DMS 273 treated with DMSO at 0.1 percent for 48 hours (cell line): ENCODE measurements around the gene LCE2B.
A peak's percentile ranks its signal among the peaks of the same experiment; 100 is the strongest.
"Not testable (repeated sequence)": the region's sequence is repeated elsewhere in the genome, so short reads cannot be mapped to it uniquely, and the experiment has no call there.

Source experiments
- DNase-seq: peaks from one replicate; lab custom pipeline; 2025; lab: John Stamatoyannopoulos, UW

The LCE2B gene

GRCh38 chr1:152685823-152686222 lies at the start of gene LCE2B:
LCE2B (plus strand) TSS chr1:152686123; CDS start chr1:152686844, 721 bp downstream.
- DNase-seq = not testable (repeated sequence)

GRCh38 chr1:152640351-152640750 lies 45.6 kb upstream of the LCE2B start:
- no peak for DNase-seq

GRCh38 chr1:152643945-152644344 lies 42.0 kb upstream of the LCE2B start:
- DNase-seq = no peak

- DNase-seq = no peak
These were observed 40.8 kb upstream of the LCE2B start for GRCh38 chr1:152645146-152645545.

- DNase-seq = no peak
These were observed 39.3 kb upstream of the LCE2B start for GRCh38 chr1:152646656-152647055.

GRCh38 chr1:152654110-152654509 lies 31.8 kb upstream of the LCE2B start:
- DNase-seq = peak; percentile 25

- DNase-seq = no peak
These were observed 29.5 kb upstream of the LCE2B start for GRCh38 chr1:152656459-152656858.

GRCh38 chr1:152657677-152658076 lies 28.2 kb upstream of the LCE2B start:
- no peak for DNase-seq

GRCh38 chr1:152658649-152659048 lies 27.3 kb upstream of the LCE2B start:
- no peak for DNase-seq

- no peak for DNase-seq
These were observed 22.8 kb upstream of the LCE2B start, which contains the start of gene LCE2D for GRCh38 chr1:152663098-152663497. LCE2D (plus strand) TSS chr1:152663380; CDS start chr1:152664106, 726 bp downstream.

GRCh38 chr1:152666171-152666570 lies 19.8 kb upstream of the LCE2B start:
- DNase-seq = not testable (repeated sequence)

- DNase-seq = no peak
These were observed 18.3 kb upstream of the LCE2B start for GRCh38 chr1:152667648-152668047.

- DNase-seq = no peak
These were observed 12.9 kb upstream of the LCE2B start for GRCh38 chr1:152673016-152673415.

GRCh38 chr1:152674983-152675382 lies 10.9 kb upstream of the LCE2B start, which contains the start of gene LCE2C:
LCE2C (plus strand) TSS chr1:152675279; CDS start chr1:152676016, 737 bp downstream.
- DNase-seq = not testable (repeated sequence)

GRCh38 chr1:152679459-152679858 lies 6.5 kb upstream of the LCE2B start:
- DNase-seq = no peak

GRCh38 chr1:152681616-152682015 lies 4.3 kb upstream of the LCE2B start:
- DNase-seq = no peak

GRCh38 chr1:152683846-152684245 lies 2.1 kb upstream of the LCE2B start:
- no peak for DNase-seq

GRCh38 chr1:152697701-152698600 lies 12.0 kb downstream of the LCE2B start, which contains the start of gene LCE2A:
LCE2A (plus strand) TSS chr1:152698345; CDS start chr1:152698902, 557 bp downstream.
- no peak for DNase-seq

GRCh38 chr1:152699746-152700145 lies 13.8 kb downstream of the LCE2B start:
- no peak for DNase-seq

GRCh38 chr1:152707860-152708259 lies 21.9 kb downstream of the LCE2B start, which contains the start of gene LCE4A:
LCE4A (plus strand) TSS chr1:152708160; CDS start chr1:152709076, 916 bp downstream.
- no peak for DNase-seq

- no peak for DNase-seq
These were observed 32.3 kb downstream of the LCE2B start for GRCh38 chr1:152718238-152718637.

- DNase-seq = no peak
These were observed 39.3 kb downstream of the LCE2B start for GRCh38 chr1:152725261-152725660.

GRCh38 chr1:152728986-152729385 lies 43.1 kb downstream of the LCE2B start:
- no peak for DNase-seq
